Stimulated activated memory B cell treated with anti-CD40 and anti-IgM and Interleukin-4, amounts not matched to agents 10 μg/mL and 1 μg/mL and 100 μg/mL, for 72 hours (primary cell): ENCODE results near the gene SKOR2.

Experiments used
- ATAC-seq: fragments of 150-1000 bp; cut with Tn5 transposase; 2 replicates; pipeline ENCODE4 v1.10.0; 2021
- H3K27ac Mint-ChIP-seq: one replicate; pipeline ENCODE4 v1.8.0; 2022; ENCODE audit warnings: mild to moderate bottlenecking, mixed read lengths
- H3K27me3 Mint-ChIP-seq: one replicate; pipeline ENCODE4 v1.8.0; 2022; ENCODE audit warnings: mixed read lengths
- H3K36me3 Mint-ChIP-seq: one replicate; pipeline ENCODE4 v1.8.0; 2022; ENCODE audit warnings: mixed read lengths
- H3K4me1 Mint-ChIP-seq: one replicate; pipeline ENCODE4 v1.8.0; 2022; ENCODE audit warnings: mixed read lengths
- H3K4me3 Mint-ChIP-seq: one replicate; pipeline ENCODE4 v1.8.0; 2022; ENCODE audit warnings: mild to moderate bottlenecking, moderate library complexity, mixed read lengths
- H3K9me3 Mint-ChIP-seq: one replicate; pipeline ENCODE4 v1.8.0; 2022; ENCODE audit warnings: mixed read lengths

SKOR2 gene

DNA sequence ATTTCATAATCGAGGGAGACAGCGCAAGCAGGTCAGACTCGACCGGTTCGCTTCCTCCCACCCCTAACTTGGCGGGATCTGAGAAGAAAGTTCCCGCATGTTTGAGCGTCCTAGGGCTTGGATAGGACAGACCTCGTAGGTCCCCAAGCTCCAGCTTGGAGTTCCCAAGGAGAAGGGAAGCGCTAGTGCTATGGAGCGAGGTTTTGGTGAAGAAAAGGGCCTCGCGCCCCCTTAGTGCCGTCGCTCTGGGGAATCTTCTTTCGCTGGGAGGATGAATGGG, 11.6 kb upstream of the SKOR2 start:
- peaks cover 72% of the 10 kb centered on the region for H3K27me3 Mint-ChIP-seq
- H3K27ac Mint-ChIP-seq: no peak overlapping the region
- H3K4me3 Mint-ChIP-seq: no peak overlapping the region
- H3K4me1 Mint-ChIP-seq: no peaks in the 10 kb centered on the region
- no peaks in the 10 kb centered on the region for H3K36me3 Mint-ChIP-seq
- no peaks in the 10 kb centered on the region for H3K9me3 Mint-ChIP-seq
- ATAC-seq: no peak

- H3K9me3 Mint-ChIP-seq: no peaks in the 10 kb centered on the region
- no peak overlapping the region for H3K4me3 Mint-ChIP-seq
- H3K36me3 Mint-ChIP-seq: no peaks in the 10 kb centered on the region
- peaks cover 72% of the 10 kb centered on the region for H3K27me3 Mint-ChIP-seq
- no peak for ATAC-seq
- H3K27ac Mint-ChIP-seq: no peak overlapping the region
- no peaks in the 10 kb centered on the region for H3K4me1 Mint-ChIP-seq
These were observed 11.1 kb upstream of the SKOR2 start for GRCh38 chr18:47262301-47263149.

- no peaks in the 10 kb centered on the region for H3K4me1 Mint-ChIP-seq
- H3K27me3 Mint-ChIP-seq: peaks cover 77% of the 10 kb centered on the region
- no peak overlapping the region for H3K27ac Mint-ChIP-seq
- H3K9me3 Mint-ChIP-seq: no peaks in the 10 kb centered on the region
- H3K4me3 Mint-ChIP-seq: no peak overlapping the region
- H3K36me3 Mint-ChIP-seq: no peaks in the 10 kb centered on the region
- ATAC-seq: no peak
These were observed 10.4 kb upstream of the SKOR2 start for GRCh38 chr18:47261902-47262300.

DNA sequence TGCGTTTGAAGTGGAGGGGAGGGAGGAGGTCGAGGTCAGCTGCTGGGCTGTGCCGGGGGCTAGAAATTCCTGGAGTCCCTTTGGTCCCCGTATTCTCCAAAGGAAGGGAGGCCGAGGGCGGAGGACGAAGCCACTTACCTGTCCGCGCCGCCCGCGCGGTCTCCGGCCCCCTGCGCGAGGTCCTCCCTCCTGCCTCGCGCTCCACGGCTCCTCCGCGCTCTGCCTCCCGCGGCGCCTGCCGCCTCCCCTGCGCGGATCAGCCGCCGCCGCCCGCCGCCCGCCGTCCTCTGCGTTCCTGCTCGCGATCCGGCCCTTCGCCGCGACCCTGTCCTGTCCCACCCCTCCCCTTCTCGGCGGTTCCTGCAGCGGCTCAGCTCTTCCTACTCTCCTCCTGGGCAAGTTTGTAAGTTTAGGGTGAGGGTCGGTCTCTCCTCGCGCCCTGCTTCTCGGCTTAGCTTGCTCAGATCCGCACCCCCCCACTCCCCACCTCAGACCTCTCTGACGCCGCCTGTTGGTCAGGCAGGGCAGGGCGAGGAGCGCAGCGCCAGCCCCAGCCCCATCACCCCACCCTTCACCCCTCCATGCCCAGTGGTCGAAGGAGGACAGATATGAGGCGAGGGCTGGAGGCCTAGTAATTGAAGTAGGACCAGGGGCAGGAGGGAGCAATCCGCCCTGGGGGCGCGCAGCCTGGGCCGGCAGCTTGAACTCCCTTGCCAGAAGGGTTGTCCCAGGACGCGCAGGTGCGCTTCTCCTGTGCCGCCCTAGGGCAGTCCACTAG, 9.7 kb upstream of the SKOR2 start:
- Mint-ChIP-seq H3K9me3 (no peaks in the 10 kb centered on the region), H3K27me3 (peaks cover 77% of the 10 kb centered on the region), H3K4me1 (no peaks in the 10 kb centered on the region), H3K36me3 (no peaks in the 10 kb centered on the region), H3K27ac (no peak overlapping the region), H3K4me3 (no peak overlapping the region)
- no peak for ATAC-seq

GRCh38 chr18:47260120-47260923, 8.9 kb upstream of the SKOR2 start:
- peaks cover 81% of the 10 kb centered on the region for H3K27me3 Mint-ChIP-seq
- no peaks in the 10 kb centered on the region for H3K9me3 Mint-ChIP-seq
- H3K27ac Mint-ChIP-seq: no peak overlapping the region
- no peaks in the 10 kb centered on the region for H3K4me1 Mint-ChIP-seq
- H3K36me3 Mint-ChIP-seq: no peaks in the 10 kb centered on the region
- ATAC-seq: no peak
- no peak overlapping the region for H3K4me3 Mint-ChIP-seq

DNA sequence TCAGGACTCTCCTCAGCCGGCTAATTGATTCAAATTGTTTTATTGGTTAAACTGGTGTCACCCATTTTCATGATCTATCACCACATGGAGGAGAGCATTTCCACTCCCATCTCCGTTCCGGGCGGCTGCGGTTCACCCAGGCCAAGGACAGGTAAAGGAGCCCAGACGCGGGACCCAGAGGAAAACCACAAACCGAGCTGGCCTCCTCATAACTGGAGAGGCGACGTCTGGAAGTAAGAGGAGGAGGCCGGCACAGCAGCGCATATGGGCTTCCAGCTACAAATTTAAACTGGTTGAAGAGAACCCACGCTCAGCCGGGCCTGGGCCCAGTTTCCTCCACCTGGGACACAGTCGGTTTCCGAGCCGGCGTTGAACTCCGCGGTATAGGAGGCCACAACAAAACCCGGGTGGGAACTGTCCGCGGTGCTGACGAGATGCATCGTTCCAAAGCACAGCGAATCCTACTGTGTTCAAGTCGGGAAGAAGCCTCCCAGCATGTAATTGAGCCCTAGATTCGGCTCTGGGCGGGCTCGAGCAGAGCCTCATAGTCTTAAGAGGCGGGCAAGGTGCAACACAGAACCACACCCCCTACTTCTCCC, 3.0 kb upstream of the SKOR2 start:
- Mint-ChIP-seq H3K9me3 (no peaks in the 10 kb centered on the region), H3K4me3 (no peak overlapping the region), H3K36me3 (no peaks in the 10 kb centered on the region), H3K4me1 (peaks cover 6% of the 10 kb centered on the region), H3K27me3 (peaks cover 89% of the 10 kb centered on the region), H3K27ac (no peak overlapping the region)
- no peak for ATAC-seq

DNA sequence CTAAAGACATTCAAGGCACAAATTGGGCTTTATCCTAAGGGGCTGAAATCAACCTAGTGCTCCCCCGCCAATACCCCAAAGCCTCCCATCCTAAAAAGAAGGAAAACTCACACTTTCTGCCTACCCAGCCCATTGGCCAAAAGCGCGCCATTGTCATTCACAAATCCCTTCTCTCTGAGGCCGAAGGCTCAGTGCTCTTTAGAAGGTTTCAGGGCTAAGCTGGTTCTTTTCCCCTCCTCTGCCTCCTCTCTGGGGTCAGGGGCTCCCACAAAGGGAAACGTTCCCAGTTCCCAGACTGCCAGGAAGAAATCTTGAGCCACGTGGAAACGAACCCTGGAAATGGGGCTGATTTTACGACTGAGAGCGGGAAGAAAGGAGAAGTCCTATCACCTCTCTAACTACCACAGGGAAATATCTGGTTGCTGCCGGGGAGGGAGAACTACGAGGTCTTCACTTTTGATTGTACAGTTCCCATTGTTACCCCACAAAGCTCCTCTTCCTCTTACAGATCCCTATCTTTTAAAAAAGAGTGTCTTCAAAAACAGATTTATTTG, 1.7 kb upstream of the SKOR2 start:
- Mint-ChIP-seq H3K36me3 (no peaks in the 10 kb centered on the region), H3K27ac (no peak overlapping the region), H3K9me3 (no peaks in the 10 kb centered on the region), H3K4me3 (no peak overlapping the region), H3K27me3 (peaks cover 92% of the 10 kb centered on the region), H3K4me1 (peaks cover 6% of the 10 kb centered on the region)
- no peak for ATAC-seq

GRCh38 chr18:47250391-47251046, 941 bp downstream of the SKOR2 start:
- peaks cover 82% of the 10 kb centered on the region for H3K27me3 Mint-ChIP-seq
- ATAC-seq: no peak
- H3K4me1 Mint-ChIP-seq: peaks cover 6% of the 10 kb centered on the region
- H3K4me3 Mint-ChIP-seq: peak overlapping the region; percentile 21
- H3K9me3 Mint-ChIP-seq: no peaks in the 10 kb centered on the region
- no peaks in the 10 kb centered on the region for H3K36me3 Mint-ChIP-seq
- H3K27ac Mint-ChIP-seq: no peak overlapping the region

- no peak for ATAC-seq
- Mint-ChIP-seq H3K4me1 (peaks cover 6% of the 10 kb centered on the region), H3K4me3 (no peak overlapping the region), H3K36me3 (no peaks in the 10 kb centered on the region), H3K9me3 (no peaks in the 10 kb centered on the region), H3K27ac (no peak overlapping the region), H3K27me3 (peaks cover 82% of the 10 kb centered on the region)
These were observed 2.0 kb downstream of the SKOR2 start for GRCh38 chr18:47249314-47249981.

DNA sequence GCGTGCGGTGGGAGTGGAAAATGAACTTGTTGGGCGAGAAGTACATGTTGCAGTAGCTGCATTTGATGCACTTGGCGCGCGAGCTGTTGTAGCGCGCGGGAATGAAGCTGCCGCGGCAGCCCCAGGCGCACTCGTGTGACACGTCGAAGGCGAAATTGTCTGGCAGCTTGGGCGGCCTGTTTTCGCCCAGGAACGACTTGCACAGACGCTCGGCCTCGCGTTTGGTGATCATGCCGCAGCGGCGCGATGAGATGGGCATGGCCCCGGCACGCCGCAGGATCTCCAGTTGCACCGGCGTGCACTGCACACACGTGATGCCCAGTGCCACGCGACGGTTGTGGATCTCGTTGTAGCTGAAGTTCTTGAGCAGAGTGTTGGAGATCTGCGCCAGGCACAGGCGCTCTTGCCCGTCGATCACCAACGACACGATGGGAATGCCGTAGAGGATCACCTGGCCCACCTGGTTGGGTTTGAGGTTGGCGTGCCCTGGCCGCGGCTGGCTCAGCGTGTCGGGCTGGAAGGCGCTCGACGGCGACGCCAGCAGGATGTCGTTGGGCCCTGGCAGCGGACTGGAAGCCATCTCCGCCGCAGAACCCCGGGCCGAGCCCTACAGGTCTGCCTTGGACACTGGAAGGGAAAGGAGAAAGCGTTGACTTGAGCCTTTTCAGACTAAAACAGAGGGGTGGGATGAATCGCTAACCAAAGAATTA, 2.7 kb downstream of the SKOR2 start:
- no peak for ATAC-seq
- Mint-ChIP-seq H3K36me3 (no peaks in the 10 kb centered on the region), H3K4me3 (no peak overlapping the region), H3K4me1 (peaks cover 6% of the 10 kb centered on the region), H3K27me3 (peaks cover 82% of the 10 kb centered on the region), H3K27ac (no peak overlapping the region), H3K9me3 (no peaks in the 10 kb centered on the region)

DNA sequence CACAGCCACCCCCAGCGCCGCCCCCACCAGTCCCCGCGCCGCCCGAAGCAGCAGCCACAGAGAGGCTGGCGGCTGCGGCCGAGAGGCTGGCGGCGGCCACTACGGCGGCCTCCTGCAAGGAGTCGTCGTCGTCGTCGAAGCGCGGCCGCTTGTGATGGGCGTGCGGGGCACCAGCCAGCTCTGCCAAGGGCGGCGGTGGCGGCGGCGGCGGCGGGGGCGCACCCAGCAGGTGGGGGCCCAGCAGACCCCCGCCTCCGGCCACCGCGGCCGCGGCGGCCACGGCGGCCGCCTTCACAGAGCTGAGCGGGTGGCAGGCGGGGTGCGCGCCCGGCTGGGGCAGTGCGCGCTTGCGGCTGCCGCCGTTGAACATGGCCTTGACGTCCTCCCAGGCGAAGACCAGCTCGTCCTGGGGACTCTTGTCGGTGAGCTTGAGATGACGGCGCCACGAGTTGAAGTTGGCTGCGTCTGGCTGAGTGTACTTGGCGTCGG, 3.3 kb downstream of the SKOR2 start:
- no peak for ATAC-seq
- Mint-ChIP-seq H3K4me1 (peaks cover 6% of the 10 kb centered on the region), H3K27me3 (peaks cover 82% of the 10 kb centered on the region), H3K9me3 (no peaks in the 10 kb centered on the region), H3K36me3 (no peaks in the 10 kb centered on the region), H3K4me3 (no peak overlapping the region), H3K27ac (no peak overlapping the region)

DNA sequence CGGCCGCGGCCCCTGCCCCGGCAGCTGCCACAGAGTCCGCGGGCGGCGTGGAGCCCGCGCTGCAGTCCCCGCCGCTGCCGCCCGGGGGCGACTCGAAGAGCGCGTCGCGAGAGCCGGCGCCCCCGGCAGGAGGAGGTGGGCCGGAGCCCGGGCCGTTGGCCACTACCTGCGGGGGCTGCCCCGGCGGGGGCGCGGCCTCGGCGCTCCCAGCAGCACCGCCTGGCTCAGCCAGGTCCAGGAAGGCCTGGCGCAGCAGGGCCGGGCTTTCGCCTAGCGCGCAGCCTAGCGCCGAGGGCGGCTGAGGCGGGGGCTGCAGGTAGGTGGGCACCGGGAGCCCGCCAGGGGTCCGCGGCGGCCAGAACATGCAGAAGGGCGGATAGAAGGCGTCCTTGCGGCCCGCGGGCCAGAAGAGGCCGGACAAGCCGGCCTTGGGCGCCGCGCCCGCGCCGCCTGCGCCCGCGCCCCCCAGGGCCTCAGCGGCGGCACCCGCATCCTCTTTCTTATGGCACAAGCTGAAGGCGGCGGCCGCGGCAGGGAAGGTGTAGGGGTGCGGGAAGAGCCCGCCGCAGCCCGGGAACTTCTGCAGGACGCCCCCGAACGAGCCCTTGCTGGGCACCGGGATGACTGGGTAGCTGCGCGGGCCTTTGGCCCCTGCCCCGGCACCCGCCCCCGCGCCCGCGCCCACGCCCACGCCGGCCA, 3.9 kb downstream of the SKOR2 start:
- Mint-ChIP-seq H3K36me3 (no peaks in the 10 kb centered on the region), H3K4me3 (no peak overlapping the region), H3K27me3 (peaks cover 81% of the 10 kb centered on the region), H3K9me3 (no peaks in the 10 kb centered on the region), H3K4me1 (peaks cover 6% of the 10 kb centered on the region), H3K27ac (no peak overlapping the region)
- peak; percentile 8 for ATAC-seq

GRCh38 chr18:47247036-47247415, 4.4 kb downstream of the SKOR2 start:
- peaks cover 6% of the 10 kb centered on the region for H3K4me1 Mint-ChIP-seq
- H3K9me3 Mint-ChIP-seq: no peaks in the 10 kb centered on the region
- no peak overlapping the region for H3K27ac Mint-ChIP-seq
- no peak overlapping the region for H3K4me3 Mint-ChIP-seq
- no peaks in the 10 kb centered on the region for H3K36me3 Mint-ChIP-seq
- ATAC-seq: no peak
- peaks cover 80% of the 10 kb centered on the region for H3K27me3 Mint-ChIP-seq
